HepG2 (cell line): ENCODE measurements around the gene VAMP5. TPM values are rescaled to one million over a fixed set of nuclear protein-coding genes. Genes with fewer than 3 reads are reported as not detected.
"Not testable (repeated sequence)": the region's sequence is repeated elsewhere in the genome, so short reads cannot be mapped to it uniquely, and the experiment has no call there.

Experiments used
- ATAC-seq: fragments of 200-7000 bp; cut with Tn5 transposase; 3 replicates; pipeline ENCODE4 v1.9.1; 2020; ENCODE audit warnings: mild to moderate bottlenecking, moderate library complexity
- BruUV-seq: library from RNA; stranded (reverse); fragments of 400-500 nt; replicated peaks from 2 replicates; lab custom pipeline; 2021; lab: Mats Ljungman, UMichigan
- CTCF ChIA-PET: fragments of 300-600 bp; formaldehyde crosslinking; extraction: SDS; loops from one replicate; lab custom pipeline; 2021; ENCODE audit warnings: low total read pairs, inconsistent platforms, low intra/inter-chr PET ratio; lab: Yijun Ruan, JAX
- POLR2A ChIA-PET: fragments of 350-600 bp; sonication (Branson Sonifier 250); formaldehyde crosslinking; loops from one replicate; lab custom pipeline; 2020; ENCODE audit warnings: antibody characterized with exemption, inconsistent platforms; lab: Yijun Ruan, JAX
- DNase-seq: peaks from one replicate; pipeline ENCODE4 v3.0.0-alpha.2; 2015; ENCODE audit warnings: low spot score
- FAIRE-seq: peaks from 3 replicates; lab custom pipeline; 2011; peaks lifted over from hg19 to GRCh38; lab: Jason Lieb, UNC
- H2AFZ ChIP-seq: one replicate; pipeline ENCODE4 v1.6.1; 2011; ENCODE audit warnings: low read length, inconsistent platforms
- H3K27ac ChIP-seq: fragments of 300-600 bp; 3 replicates; pipeline ENCODE4 v1.8.0; 2011; ENCODE audit warnings: mixed run types, mild to moderate bottlenecking, mixed read lengths, low read length, inconsistent platforms; ENCODE audit not compliant: insufficient read depth; ENCODE audit errors: extremely low read length
- H3K27me3 ChIP-seq, 2 experiments: fragments of 200-600 bp in 1 of 2; 2 replicates in 1 of 2; 3 replicates in 1 of 2; pipeline versions ENCODE4 v1.6.0 to v1.8.0; 2011; ENCODE audit warnings: low read length in 2 of 2, mild to moderate bottlenecking in 2 of 2, moderate library complexity in 2 of 2, inconsistent platforms in 1 of 2; ENCODE audit not compliant: insufficient read depth in 2 of 2, control insufficient read depth in 1 of 2
- H3K36me3 ChIP-seq, 2 experiments: fragments of 200-600 bp in 1 of 2; replicated peaks in 1 of 2; 2 replicates in 1 of 2; 3 replicates in 1 of 2; pipeline versions ENCODE4 v1.5.1 to v1.8.0; 2011; ENCODE audit warnings: low read length in 2 of 2, inconsistent platforms in 1 of 2; ENCODE audit not compliant: insufficient read depth in 2 of 2, control insufficient read depth in 1 of 2
- H3K4me1 ChIP-seq: 2 replicates; pipeline ENCODE4 v1.5.1; 2012; ENCODE audit warnings: low read length, inconsistent platforms; ENCODE audit not compliant: insufficient read depth
- H3K4me2 ChIP-seq: 2 replicates; pipeline ENCODE4 v1.6.0; 2011; ENCODE audit warnings: low read depth, low read length, inconsistent platforms
- H3K4me3 ChIP-seq, 3 experiments: fragments of 200-600 bp in 1 of 3; sonication (generic), shearing (Covaris generic) in 1 of 3; replicated peaks in 1 of 3; 2 replicates each; pipeline ENCODE4 v1.5.1; 2011 to 2016; ENCODE audit warnings: low read length in 3 of 3, inconsistent platforms in 2 of 3, low read depth in 2 of 3, mild to moderate bottlenecking in 2 of 3, control low read depth in 1 of 3, mixed read lengths in 1 of 3; ENCODE audit not compliant: insufficient read depth in 1 of 3
- H3K79me2 ChIP-seq: one replicate; pipeline ENCODE4 v1.6.1; 2011; ENCODE audit warnings: low read length, inconsistent platforms; ENCODE audit not compliant: insufficient read depth
- H3K9ac ChIP-seq: 2 replicates; pipeline ENCODE4 v1.6.0; 2011; ENCODE audit warnings: mild to moderate bottlenecking, low read depth, low read length, inconsistent platforms; ENCODE audit not compliant: insufficient read depth
- H3K9me3 ChIP-seq: 2 replicates; pipeline ENCODE4 v1.5.1; 2012; ENCODE audit warnings: mild to moderate bottlenecking, low read length
- H4K20me1 ChIP-seq: 2 replicates; pipeline ENCODE4 v1.6.0; 2011; ENCODE audit warnings: inconsistent platforms, mild to moderate bottlenecking, low read length, moderate library complexity; ENCODE audit not compliant: insufficient read depth
- ARID2 ChIP-seq: sonication (generic); formaldehyde crosslinking; IDR thresholded peaks from 2 replicates; pipeline ENCODE4 v1.8.1; 2022; ENCODE audit warnings: mild to moderate bottlenecking, missing genetic modification reagents, borderline replicate concordance
- ARNT2 ChIP-seq: sonication (generic); formaldehyde crosslinking; IDR thresholded peaks from 2 replicates; pipeline ENCODE4 v1.8.0; 2022; ENCODE audit warnings: mild to moderate bottlenecking, low read depth, missing genetic modification reagents, moderate library complexity
- BRCA1 ChIP-seq: sonication (generic); formaldehyde crosslinking; IDR thresholded peaks from 2 replicates; pipeline ENCODE4 v1.4.0; 2020; ENCODE audit warnings: missing genetic modification reagents
- PAF1 ChIP-seq: IDR thresholded peaks from 2 replicates; pipeline ENCODE4 v1.6.1; 2016; ENCODE audit warnings: missing genetic modification reagents, missing compliant biosample characterization
- POLR2A ChIP-seq, 2 experiments: IDR thresholded peaks; 2 replicates each; pipeline ENCODE4 v1.6.1; 2011; ENCODE audit warnings: low read depth in 2 of 2, low read length in 2 of 2, mild to moderate bottlenecking in 1 of 2, moderate library complexity in 1 of 2; ENCODE audit not compliant: insufficient read depth in 1 of 2
- POLR2AphosphoS5 ChIP-seq: IDR thresholded peaks from 2 replicates; pipeline ENCODE4 v1.6.1; 2012; ENCODE audit warnings: low read depth, low read length
- POLR2G ChIP-seq: fragments of 200-400 bp; formaldehyde crosslinking; IDR thresholded peaks from 2 replicates; pipeline ENCODE4 v1.6.1; 2018; ENCODE audit warnings: mild to moderate bottlenecking, low read depth, low read length, moderate library complexity
- RBFOX2 ChIP-seq: fragments of 200-400 bp; formaldehyde crosslinking; IDR thresholded peaks from 2 replicates; pipeline ENCODE4 v1.6.1; 2017; ENCODE audit warnings: low read depth, mild to moderate bottlenecking, low read length
- SSRP1 ChIP-seq: IDR thresholded peaks from 2 replicates; pipeline ENCODE4 v1.6.1; 2016; ENCODE audit warnings: control low read depth
- TCF7L2 ChIP-seq: IDR thresholded peaks from 2 replicates; pipeline ENCODE4 v1.6.1; 2011; ENCODE audit warnings: mild to moderate bottlenecking, low read depth, low read length, moderate library complexity
- WGBS: methylation state at CpG from one replicate; pipeline ENCODE4 v1.1.6; 2017; ENCODE audit warnings: low lambda C conversion rate; 5-methylcytosine and 5-hydroxymethylcytosine counted together
- in situ Hi-C: cut with HindIII; loops from 2 replicates; pipeline ENCODE4 v1.10.0; 2017; ENCODE audit warnings: low pct_unique_long_range_greater_than_20kb; ENCODE audit not compliant: extremely low pct_ligation_motif_present
- intact Hi-C: fragments of 100-400 bp; cut with micrococcal nuclease; formaldehyde crosslinking; loops from one replicate; pipeline ENCODE4 v1.10.0; 2022; ENCODE audit not compliant: unreplicated experiment
- polyA plus RNA-seq, 8 experiments: library from polyadenylated mRNA; depleted of rRNA in 3 of 8; stranded (reverse) in 7 of 8; unstranded in 1 of 8; fragments of >200 nt; fragmentation: Illumina TruSeq in 4 of 8; extraction: Trizol in 4 of 8; gene quantifications; 2 replicates each; pipeline versions ENCODE4 v1.2.1 to v1.2.3, GENCODE V29; 2011 to 2016; ENCODE audit warnings: low read depth in 4 of 8, missing spikeins in 1 of 8, mixed read lengths in 1 of 8; ENCODE audit not compliant: insufficient read depth in 1 of 8
- total RNA-seq, 5 experiments: library from RNA; depleted of rRNA; stranded (reverse); fragments of >200 nt; fragmentation: Illumina TruSeq; extraction: Trizol; gene quantifications; 2 replicates each; pipeline ENCODE4 v1.2.3, GENCODE V29; 2016; ENCODE audit warnings: low read depth in 1 of 5

VAMP5 gene
- total and polyA plus RNA-seq, 2 of the 13 experiments (the other 11 are each of a cell fraction or from before 2014, with no cell fraction given), result 7.2 to 56.7 TPM

DNA sequence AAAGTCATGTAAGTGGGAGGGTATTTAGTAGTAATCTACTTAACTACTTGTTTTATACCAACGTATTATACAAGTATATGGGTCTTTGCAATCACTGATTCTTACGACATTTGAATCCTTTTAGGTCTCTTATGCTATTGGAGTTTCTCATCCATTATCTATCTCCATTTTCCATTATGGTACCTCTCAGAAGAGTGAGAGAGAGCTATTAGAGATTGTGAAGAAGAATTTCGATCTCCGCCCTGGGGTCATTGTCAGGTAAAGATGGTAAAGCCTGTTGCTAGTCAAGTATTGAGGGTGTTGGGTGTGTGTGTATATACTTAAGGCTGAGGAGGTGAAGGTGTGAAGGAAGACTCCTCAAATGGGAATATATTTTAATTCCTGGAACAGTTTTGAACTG is 41.5 kb upstream of the VAMP5 start:
- H2AFZ ChIP-seq, result no peak overlapping the region
- TF ChIP-seq POLR2AphosphoS5, result no peak; the same call in 1 of the 2 replicates
- TF ChIP-seq ARID2 (CRISPR knock-in tag), result no peak
- no peak for TF ChIP-seq BRCA1
- TF ChIP-seq TCF7L2, result no peak
- peak; percentile 41; the same call in 1 of the 2 replicates for TF ChIP-seq RBFOX2
- TF ChIP-seq, all 625 proteins: peak for 1
- ChIA-PET POLR2A (interaction anchor here (4.1 to 11.7 kb wide), 3 partner anchors 11 to 122 kb away, joined by 16 to 445 read pairs (median 219); partner anchors contain the start of genes GGCX, RNF181 and SH2D6), CTCF (no interaction called here)
- DNase-seq, result no peak
- Histone ChIP-seq H3K4me3 (no peak overlapping the region), H3K4me2 (peak overlapping the region; percentile 14; the same call in 1 of the 2 replicates), H3K79me2 (peaks cover 45% of the 10 kb centered on the region), H3K36me3 (peaks cover 13 to 48% of the 10 kb centered on the region in 2 experiments; a peak in 4 of 5 replicates), H4K20me1 (peaks cover 44% of the 10 kb centered on the region), H3K4me1 (peaks cover 30% of the 10 kb centered on the region), H3K9ac (no peak overlapping the region), H3K9me3 (no peaks in the 10 kb centered on the region), H3K27ac (no peak overlapping the region), H3K27me3 (no peaks in the 10 kb centered on the region; a peak in 1 of 5 replicates)
- in situ Hi-C loops (no loop called here), intact Hi-C loops (no loop called here)
- ATAC-seq, result no peak
- WGBS, result 92% methylated on average over 4 of the region's 4 CpGs
- no peak for FAIRE-seq
- no TSS peak for BruUV-seq

- peaks cover 30% of the 10 kb centered on the region for H3K4me1 ChIP-seq
- POLR2A ChIA-PET, result interaction anchor here (0.8 to 18.0 kb wide), 9 partner anchors 3 to 124 kb away, joined by 3 to 445 read pairs (median 6); partner anchors contain the start of genes C2orf68, GGCX, MAT2A and RNF181
Measured at GRCh38 chr2:85544254-85544691, 40.0 kb upstream of the VAMP5 start.

More at GRCh38 chr2:85544254-85544691, 40.0 kb upstream of the VAMP5 start:
- H3K27ac ChIP-seq, CTCF ChIA-PET, H2AFZ ChIP-seq, H3K4me3 ChIP-seq, H3K4me2 ChIP-seq, in situ Hi-C loops, BruUV-seq, H3K27me3 ChIP-seq, FAIRE-seq, H3K9ac ChIP-seq, intact Hi-C loops, ATAC-seq, H3K9me3 ChIP-seq, DNase-seq: not testable (repeated sequence)
- Histone ChIP-seq H3K79me2 (peaks cover 36% of the 10 kb centered on the region), H3K36me3 (peaks cover 14 to 52% of the 10 kb centered on the region in 2 experiments; a peak in 4 of 5 replicates), H4K20me1 (peaks cover 44% of the 10 kb centered on the region)
- WGBS, result 100% methylated on average over 3 of the region's 3 CpGs
- TF ChIP-seq POLR2A (IDR thresholded peaks at IDR 0.05; ENCODE audit: insufficient read depth in 1 of 2, low read depth in 2 of 2, low read length in 2 of 2) (peak; percentile 12 to 17; a peak in 2 of 4 replicates), PAF1 (CRISPR knock-in tag) (0 out of 2 replicates have a peak, but pooled peaks have one; percentile 30), RBFOX2 (peak; percentile 66), POLR2AphosphoS5 (peak; percentile 47; the same call in 1 of the 2 replicates), POLR2G (peak; percentile 65; the same call in 1 of the 2 replicates), ARNT2 (CRISPR knock-in tag) (0 out of 2 replicates have a peak, but pooled peaks have one; percentile 11), SSRP1 (peak; percentile 84; the same call in 1 of the 2 replicates)
